NCI-H2196 (cell line): ENCODE data around the gene KLF3.
A peak's percentile ranks its signal among the peaks of the same experiment; 100 is the strongest.

Source experiments
- DNase-seq: peaks from one replicate; lab custom pipeline; 2025; ENCODE audit not compliant: unreplicated experiment; lab: John Stamatoyannopoulos, UW

KLF3 gene

DNA sequence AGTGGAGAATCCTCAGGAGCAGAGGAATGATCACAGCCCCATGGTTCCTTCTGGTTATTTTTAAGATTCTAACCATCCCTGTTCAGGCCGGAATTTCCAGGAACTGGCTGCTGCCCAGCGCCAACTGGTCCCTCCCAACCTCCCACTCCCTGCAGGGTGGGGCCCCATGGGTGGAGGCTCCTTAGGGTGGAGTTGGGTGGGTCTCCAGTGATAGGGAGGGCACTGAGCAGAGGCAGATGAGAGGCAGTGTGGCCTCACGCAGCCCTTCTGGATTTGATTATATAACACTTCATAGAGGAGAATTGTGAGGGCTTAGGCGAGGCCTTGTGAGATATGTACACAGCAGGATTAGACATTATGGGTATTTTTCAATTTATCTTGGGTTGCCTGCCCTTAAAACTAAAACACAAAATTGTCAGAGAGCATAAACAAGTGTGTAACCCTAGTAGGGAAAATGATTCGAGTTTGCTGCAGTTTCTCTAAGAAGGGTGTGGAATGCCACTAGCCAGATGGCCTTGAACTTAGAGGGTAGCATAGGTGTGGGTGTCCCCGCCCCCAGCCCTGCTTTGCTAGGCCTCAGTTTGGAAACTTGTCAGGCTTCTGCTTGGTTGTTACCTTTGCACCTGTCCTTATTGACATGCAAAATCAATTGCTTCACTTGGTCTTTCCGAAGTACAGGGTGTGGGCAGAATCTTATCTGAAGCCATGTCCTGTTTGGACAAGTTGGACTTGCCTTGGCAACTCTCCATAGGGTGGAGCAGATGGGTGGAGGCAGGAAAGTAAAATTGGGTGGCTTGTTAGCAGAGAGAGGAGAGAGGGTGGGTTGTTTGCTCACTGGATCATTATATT lies 9.4 kb downstream of the KLF3 start:
- DNase-seq = peak; percentile 33

DNA sequence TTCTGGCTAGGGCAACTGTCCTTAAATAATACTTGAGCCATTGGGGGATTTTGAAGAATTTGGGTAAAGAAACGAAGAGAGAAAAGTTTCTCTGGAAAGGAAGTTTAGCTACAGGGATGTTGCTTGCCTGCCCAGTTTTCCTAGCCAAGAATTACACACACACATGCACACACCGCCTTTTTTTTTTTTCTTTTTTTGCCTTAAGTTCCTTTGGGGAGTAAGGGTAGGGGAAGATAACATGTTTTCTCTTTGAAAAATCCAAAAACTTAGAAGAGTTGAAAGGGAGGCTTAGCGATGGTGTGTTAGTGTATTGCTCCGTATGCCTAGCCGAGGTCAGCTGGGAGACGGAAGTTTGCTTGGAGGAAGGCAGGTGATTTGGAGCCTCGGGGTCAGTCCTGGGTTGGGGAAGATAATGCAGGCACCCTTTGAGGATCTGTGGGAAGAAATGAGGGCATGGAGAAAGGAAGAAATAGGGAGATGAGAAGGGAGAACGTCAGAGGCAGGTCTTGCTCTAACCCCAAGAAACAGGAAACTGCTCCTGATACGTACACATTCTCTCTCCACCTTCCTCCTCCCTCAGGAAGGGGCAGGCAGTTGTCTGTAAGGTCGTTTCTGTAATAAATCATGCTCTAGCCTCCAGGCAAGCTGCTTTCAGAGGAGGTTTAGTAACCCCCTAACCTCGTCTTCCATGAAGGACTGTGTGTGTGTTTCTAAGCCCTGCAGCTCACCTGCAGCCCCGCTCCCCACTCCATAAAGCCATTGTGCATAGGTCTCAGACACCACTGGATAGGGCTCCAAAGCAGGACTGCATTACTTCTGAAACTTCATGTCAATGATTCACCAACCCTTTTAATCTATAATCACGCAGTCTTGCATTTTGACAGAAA lies 10.5 kb downstream of the KLF3 start:
- DNase-seq = no peak

DNA sequence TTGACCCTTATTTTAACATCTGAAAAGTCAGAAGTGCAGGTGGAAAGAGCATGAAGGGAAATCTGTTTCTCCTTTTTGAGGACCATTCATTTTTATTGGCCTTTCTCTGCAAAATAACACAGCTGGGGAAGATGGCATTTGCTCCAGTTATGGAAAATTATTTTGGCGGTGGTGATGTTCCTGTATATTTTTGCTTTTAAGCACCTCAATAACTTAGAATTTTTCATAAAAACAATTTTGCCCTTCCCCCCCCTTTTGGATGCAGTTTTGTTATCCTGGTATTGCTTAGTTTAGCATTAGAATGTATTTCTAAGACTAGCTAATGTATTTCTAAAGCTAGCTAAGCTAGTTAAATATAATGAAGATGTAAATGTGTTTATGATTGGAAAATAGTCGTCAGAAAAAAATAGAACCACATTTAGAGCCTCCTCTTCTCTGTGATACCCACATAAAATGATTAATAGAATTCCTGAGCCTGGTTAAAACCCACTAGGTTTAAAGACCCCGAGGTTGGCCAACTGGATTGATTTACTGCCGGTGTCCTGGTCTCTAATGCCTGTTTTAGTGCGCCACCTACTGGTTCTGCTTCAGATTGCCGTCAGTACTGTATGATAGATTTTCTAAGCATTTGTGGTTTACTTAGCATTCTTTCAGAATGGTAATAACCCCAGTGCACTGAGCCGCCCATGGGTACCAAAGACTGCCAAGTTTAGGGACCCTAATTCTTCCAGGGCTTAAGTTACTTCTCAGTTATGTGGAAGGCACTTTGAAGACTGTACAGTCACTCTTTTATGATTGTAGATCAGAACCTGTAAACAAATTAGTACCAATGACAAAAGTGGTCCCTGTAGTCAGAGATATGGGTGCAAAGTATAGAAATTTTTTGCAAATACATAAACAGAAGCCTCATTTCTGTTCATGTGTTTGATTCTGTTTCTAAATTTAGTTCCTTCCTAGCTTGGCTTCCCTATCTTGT lies 11.4 kb downstream of the KLF3 start:
- peak; percentile 86 for DNase-seq

DNA sequence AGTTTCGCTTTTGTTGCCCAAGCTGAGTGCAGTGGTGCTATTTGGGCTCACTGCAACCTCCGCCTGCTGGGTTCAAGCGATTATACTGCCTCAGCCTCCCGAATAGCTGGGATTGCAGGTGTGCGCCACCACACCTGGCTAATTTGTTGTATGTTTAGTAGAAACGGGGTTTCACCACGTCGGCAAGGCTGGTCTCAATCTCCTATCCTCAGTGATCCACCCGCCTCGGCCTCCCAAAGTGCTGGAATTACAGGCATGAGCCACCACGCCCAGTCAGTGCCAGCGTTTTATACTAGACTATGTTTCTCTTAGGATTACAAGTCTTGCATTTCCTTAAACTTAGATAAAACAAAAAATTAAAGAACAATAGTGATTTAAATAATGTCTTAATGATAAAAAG lies 13.0 kb downstream of the KLF3 start:
- no peak for DNase-seq

DNA sequence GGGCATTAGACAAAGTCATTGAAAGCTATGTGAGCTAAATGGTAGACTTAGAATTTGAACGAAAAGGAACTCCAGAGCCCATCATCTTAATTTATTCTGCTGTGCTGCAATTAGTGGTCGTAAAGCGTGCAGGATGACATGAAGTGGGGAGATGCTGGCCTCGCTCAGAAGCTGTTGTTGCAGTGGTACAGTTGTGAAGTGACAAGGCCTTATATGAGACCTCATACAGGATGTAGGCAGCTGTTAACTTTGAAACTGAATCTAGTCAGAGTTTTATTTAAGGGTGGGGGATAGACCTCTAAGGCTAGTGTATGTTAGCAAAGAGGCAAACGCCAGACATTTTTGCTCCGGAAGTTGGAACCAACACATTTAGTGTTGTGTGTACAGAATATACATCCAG lies 13.4 kb downstream of the KLF3 start:
- no peak for DNase-seq

DNA sequence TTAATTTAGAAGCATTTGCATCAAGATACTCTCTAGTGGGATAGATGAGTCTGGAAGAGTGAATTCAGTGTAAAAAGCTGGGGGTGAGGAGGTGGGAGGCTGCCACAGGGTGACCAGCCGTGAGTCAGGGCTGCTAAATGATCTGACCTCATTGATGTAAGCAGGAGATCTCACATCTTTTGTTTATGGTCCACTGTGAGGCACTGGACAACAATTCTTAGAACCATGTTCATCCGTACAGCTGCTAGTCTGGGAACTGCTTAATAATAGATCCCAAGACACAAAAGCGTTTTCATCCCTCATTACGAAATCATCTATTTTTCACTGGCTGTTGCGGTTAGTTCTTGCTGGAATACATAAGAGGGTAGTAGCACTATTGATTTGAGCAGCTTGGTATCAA lies 14.1 kb downstream of the KLF3 start:
- DNase-seq = no peak

DNA sequence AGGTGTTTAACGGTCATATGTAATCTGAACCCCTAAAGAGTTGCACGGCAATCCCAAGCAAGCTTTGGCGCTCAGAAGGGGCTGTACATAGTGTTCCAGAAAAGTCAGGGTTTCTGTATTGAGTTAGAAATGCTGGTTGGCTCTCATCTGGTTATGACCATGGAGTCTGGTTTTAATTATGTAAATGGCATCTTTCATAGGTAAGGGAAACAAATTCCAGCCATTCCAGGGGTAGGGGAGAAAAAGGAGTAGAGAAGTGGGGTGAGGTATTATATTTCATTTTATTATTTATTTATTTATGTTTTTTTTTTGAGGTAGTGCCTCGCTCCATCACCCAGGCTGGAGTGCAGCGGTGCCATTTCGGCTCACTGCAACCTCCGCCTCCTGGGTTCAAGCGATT lies 15.9 kb downstream of the KLF3 start:
- DNase-seq = no peak

DNA sequence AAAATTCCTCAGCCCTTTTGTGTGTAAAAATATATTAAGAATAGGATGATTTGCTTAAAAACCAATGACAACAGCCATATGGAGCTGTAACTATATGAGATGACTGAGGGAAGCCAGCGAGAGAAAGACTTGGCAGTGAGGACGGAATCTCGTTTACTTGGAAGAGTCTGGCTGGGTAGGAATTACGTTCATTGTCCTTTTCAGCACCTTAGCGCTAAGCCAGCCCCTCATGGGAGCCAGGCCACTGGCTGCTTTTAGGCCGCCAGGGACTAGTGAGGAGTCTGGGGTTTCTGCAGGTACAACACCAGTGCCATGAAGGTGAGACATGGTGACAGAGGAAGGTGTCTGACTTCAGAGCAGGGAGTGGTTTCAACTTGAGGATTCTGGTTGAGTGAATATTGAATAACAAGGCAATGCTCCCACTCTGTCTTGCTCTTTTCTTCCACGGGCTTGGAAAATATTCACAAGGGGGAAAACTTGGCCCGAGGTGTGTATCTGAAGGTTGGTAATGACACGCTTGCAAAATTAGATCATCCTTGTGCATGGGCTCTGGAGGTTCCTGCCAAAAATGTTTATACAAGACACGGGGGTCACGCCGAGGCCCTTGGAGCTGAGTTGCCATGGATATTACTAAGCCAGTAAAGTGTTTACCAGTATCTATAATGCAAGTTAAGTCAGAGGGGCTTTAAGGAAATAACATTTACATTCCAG lies 17.4 kb downstream of the KLF3 start:
- DNase-seq = no peak

DNA sequence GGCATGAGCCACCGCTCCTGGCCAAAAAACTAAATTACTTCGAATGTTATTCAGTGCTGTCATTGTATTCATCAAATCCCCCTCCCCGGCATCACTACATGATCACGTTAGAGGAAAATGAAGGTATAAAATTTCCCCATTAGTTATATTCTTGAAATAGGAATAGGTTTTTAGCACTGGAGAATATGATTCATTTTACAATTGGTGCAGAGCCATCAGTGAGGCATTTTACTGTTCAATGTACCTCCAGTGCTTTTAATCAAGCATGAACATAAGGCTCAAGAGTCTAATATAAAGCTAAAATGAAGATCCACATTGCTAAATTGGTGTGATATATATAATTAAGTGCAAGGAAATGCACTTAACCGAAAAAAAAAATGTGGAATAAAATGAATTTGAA lies 18.3 kb downstream of the KLF3 start:
- no peak for DNase-seq

DNA sequence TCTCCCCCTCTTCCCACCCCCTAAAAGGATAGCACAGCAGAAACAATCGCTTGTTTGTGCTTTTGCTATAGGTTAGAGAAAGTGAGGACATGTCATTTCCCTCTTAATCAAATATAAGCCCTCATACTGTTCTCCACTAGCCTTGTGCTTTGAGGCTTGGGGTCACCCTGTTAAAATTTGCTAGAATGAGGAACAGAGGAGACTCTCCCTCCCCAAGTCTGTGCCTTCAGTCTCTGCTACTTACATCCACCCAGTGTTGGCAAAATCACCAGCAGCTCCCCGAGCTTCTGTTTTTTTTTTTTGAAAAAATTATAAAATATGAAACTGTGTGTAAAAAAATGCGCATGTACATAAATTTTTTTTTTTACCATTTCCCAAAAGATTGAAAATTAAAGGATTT lies 19.3 kb downstream of the KLF3 start:
- DNase-seq = no peak

DNA sequence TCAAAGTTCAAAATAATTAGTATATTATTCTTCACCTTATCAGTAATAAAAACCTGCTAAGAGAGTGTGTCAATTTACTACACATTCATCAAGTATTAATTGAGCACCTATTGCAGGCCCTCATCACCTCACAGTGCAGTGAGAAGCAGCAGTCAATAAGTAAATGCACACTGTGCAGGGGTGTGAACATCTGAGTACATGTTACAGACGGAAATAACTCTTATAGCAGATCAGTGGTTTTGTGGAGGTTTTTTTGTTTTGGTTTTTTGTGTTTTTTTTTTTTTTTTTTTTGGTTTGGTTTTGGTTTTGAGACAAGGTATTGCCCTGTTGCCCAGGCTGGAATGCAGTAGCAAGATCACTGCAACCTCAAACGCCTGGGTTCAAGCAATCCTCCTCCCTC lies 20.3 kb downstream of the KLF3 start:
- DNase-seq = no peak

DNA sequence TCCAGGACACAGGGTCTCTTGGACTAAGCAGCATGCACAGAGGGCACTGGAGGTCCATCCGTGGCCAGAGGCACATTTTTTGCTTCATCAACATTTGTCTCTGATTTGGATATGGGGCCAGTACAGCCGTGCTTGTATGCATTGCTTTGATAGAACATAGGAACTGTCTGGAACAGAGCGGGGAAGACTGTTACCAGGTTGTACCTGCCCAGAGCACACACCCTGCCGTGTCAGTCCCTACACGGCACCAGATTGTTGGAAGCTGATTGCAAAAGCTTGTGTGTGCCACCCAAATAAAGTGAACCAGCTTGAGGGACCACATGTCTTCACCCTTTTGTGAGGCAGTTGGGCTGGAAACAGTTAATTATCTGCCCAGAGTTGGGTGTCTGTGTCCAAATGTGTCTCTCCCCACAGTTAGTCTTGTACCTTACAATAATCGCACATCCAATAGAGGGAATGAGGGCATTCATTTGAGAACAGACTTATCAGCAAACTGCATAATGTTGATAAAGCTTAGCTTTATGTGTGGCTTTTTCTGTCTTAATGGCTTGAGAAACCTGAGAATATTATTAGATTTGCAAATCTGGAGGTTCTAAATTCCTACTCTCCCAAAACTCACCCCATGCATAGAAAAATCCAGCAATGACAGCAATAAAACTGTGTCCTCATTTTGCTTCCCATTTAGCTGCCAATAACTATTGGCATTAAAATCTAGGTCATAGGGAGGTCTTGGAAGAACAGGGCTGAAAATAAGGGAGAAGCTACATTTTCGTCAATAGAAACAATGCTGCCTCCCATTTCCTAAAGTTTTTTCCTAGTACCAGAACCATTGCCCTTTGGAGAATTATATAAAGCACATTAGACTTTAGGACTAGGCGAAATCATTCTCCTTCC lies 21.2 kb downstream of the KLF3 start:
- no peak for DNase-seq

DNA sequence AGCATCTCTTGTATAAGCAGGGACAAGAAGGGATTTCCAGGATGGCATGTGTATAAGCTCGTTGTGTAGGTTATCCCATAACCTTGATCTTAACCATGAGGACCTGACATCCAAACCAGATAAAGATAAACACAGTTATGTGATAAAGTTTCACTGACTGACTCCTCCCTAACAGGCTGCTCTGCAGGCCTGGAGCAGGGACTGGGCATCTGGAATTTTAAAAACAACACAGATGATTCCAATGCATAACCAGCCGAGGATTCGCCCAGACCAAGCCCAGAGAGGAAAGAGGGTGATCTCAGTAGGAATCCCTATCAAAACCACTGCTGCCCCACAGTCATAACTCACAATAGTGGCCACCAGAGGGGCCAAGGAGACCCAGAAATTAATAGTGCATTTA lies 22.7 kb downstream of the KLF3 start:
- no peak for DNase-seq

DNA sequence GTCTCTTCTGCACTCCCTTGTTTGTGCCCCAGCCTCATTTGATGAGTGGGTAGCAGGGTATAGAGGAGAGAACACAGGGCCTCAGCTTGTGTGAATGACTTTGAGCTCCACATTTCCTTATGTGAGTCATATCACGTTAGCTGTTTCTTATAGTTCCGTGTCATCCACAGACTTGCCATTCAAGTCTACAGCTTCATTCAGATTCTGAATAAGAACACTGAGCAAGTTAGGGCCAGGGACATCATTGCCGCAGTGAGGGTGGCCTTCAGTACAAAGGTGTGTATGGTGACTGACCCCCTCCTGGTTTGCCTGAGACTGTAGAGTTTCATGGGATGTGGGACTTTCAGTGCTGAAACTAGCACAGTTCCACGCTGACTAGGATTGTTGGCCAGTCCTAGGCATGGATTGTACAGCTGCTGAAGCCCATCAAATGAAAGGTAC lies 23.6 kb downstream of the KLF3 start:
- DNase-seq = no peak

DNA sequence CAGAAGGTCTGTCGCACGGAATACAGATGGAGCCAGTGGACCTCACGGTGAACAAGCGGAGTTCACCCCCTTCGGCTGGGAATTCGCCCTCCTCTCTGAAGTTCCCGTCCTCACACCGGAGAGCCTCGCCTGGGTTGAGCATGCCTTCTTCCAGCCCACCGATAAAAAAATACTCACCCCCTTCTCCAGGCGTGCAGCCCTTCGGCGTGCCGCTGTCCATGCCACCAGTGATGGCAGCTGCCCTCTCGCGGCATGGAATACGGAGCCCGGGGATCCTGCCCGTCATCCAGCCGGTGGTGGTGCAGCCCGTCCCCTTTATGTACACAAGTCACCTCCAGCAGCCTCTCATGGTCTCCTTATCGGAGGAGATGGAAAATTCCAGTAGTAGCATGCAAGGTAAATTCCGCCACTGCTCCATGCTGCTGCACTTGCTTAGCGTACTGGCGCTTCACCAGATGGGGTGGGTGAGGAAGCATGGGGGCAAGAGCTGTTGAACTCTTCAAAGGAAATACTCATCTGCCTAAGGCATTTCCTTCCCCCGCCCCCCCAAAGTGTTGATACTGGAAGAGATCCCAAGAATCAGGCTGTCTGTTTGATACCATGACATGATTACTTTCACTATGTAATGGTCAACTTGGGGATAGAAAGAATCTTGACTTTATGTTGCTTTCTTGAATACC lies 24.8 kb downstream of the KLF3 start:
- DNase-seq = no peak

DNA sequence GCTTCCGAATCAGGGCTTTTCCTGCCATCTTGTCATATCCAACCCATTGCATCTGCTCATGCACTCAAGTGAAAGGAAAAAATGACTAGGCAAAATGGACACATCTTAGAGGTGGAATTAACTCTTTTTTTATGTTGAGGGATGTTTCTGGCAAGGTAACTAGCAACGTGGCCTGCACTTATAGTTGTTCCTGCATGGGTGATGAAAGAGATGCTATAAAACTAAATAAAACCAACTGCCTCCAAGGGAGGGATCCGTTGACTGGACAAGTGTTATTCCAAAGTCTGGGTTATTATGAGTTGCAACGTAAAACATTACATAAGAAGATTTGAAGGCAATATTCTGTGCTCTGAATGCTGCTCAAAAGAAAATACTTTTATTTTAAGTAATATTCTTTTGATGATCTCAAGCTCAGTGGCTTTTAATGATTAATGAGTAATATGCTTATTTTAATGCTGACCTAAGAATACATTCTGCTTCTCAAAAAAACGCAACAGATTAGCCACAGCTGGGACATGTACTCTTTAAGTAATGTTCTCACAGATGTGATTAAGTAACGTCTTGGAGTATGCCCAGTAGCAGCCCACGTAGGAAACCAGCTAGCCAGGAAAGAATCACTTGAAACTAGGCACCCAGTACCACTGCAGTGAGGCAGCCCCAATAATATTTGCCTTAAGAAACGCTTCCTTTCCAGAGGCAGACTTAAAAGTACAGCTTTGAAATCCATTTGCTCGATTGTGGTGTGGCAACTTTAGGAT lies 27.4 kb downstream of the KLF3 start:
- DNase-seq = no peak

DNA sequence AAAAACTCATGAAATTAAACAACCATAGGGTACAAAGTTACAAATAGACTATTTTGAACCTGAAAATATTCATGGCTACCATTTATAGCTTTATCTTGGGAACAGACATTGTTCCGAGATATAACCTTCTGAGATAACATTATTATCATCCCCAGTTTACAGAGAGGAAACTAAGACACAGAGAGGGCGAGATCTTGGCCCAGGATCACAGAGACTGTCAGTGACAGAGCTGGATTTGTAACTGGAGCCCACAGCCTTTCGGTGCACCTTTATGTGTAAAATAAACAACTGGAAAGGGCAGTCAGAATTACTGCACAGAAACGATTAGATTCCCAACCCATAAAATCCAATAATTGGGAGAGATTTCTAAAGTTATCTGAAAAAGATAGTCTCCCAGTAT lies 28.4 kb downstream of the KLF3 start:
- DNase-seq = no peak

DNA sequence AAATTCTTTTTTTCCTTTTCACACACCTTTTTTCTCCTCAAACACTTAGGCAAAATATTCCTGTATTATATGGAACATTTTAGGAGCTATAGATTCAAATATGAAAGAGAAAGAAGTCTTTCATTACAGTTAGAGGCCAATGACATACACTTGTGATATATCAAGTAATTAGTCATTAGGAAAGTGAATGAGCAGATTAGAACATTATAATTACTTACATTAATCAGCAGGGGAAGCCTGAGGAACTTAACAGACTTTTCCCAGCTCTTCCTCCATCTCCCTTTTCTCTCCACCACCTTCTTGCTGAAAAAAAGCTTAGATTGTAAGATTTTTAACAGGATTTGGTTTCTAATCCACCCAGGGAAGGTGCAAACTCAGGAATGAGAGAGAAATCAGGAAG lies 29.6 kb downstream of the KLF3 start:
- DNase-seq = no peak
